GM18517 (cell line): ENCODE data around the gene CEP192.

Source experiments
- ATAC-seq: cut with Tn5 transposase; IDR thresholded peaks from one replicate; pipeline ENCODE4 v1.9.1; 2021; ENCODE audit warnings: mild to moderate bottlenecking, moderate library complexity; ENCODE audit not compliant: unreplicated experiment

CEP192 gene

GRCh38 chr18:13138420-13139139 is 147.4 kb downstream of the CEP192 start:
- no peak for ATAC-seq

- ATAC-seq, result no peak
These were observed 148.8 kb downstream of the CEP192 start for GRCh38 chr18:13139885-13140450.

GRCh38 chr18:13141209-13141608 is 150.0 kb downstream of the CEP192 start:
- no peak for ATAC-seq

- no peak for ATAC-seq
These were observed 154.6 kb downstream of the CEP192 start for GRCh38 chr18:13145636-13146190.

GRCh38 chr18:13147130-13147529 is 156.0 kb downstream of the CEP192 start:
- ATAC-seq, result no peak

- ATAC-seq, result no peak
These were observed 160.5 kb downstream of the CEP192 start for GRCh38 chr18:13151656-13152055.

GRCh38 chr18:13158428-13158827 is 167.3 kb downstream of the CEP192 start:
- no peak for ATAC-seq

GRCh38 chr18:13159579-13159978 is 168.4 kb downstream of the CEP192 start:
- no peak for ATAC-seq

- no peak for ATAC-seq
These were observed 170.2 kb downstream of the CEP192 start for GRCh38 chr18:13161276-13161899.

- no peak for ATAC-seq
These were observed 172.2 kb downstream of the CEP192 start for GRCh38 chr18:13163167-13163927.

- no peak for ATAC-seq
These were observed 173.2 kb downstream of the CEP192 start for GRCh38 chr18:13164406-13164805.

GRCh38 chr18:13165636-13166423 is 174.7 kb downstream of the CEP192 start:
- no peak for ATAC-seq

GRCh38 chr18:13173578-13174145 is 182.5 kb downstream of the CEP192 start:
- no peak for ATAC-seq
